Erythroblast (primary cell): Measurements from ENCODE around the gene EHMT1.

Experiments used
- GATA1 ChIP-seq: IDR thresholded peaks from 2 replicates; pipeline ENCODE4 v1.6.1; 2011; ENCODE audit warnings: low read depth, mild to moderate bottlenecking, control low read depth, low read length, moderate library complexity
- POLR2A ChIP-seq: IDR thresholded peaks from 2 replicates; pipeline ENCODE4 v1.6.1; 2011; ENCODE audit warnings: mild to moderate bottlenecking, low read length

DNA sequence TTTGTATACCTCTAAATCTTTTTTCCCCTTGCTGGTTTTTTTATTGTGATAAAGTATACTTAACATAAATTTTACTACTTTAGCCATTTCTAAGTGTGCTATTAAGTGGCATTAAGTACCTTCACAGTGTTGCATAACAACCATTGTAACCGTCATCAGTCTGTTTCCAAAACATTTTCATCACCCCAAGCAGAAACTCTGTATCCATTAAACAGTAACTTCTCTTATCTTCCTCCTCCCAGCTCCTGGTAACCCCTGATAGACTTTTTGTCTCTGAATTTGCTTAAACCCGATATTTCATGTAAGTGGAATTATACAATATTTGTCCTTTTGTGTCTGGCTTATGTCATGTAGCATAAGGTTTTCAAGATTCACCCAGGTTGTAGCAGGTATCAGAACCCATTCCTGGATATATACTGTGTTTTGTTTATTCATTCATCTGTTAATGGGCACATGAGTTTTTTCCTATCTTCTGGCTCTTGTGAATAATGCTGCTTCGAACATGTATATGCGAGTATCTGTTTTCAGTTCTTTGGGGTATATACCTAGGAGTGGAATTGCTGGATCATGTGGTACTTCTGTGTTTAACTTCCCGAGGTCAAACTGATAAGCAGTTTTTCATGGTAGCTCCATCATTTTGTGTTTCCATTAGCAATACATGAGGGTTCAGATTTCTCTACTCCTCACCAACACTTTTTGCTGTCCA lies 66.4 kb downstream of the EHMT1 start:
- TF ChIP-seq POLR2A: no peak
- TF ChIP-seq GATA1: no peak
